HG02981 (cell line): Measurements from ENCODE around the gene BACE1-AS.
"Not testable (repeated sequence)": the region's sequence is repeated elsewhere in the genome, so short reads cannot be mapped to it uniquely, and the experiment has no call there.

Experiments
- ATAC-seq: cut with Tn5 transposase; IDR thresholded peaks from one replicate; pipeline ENCODE4 v1.9.1; 2021; ENCODE audit warnings: mild to moderate bottlenecking, moderate library complexity; ENCODE audit not compliant: unreplicated experiment

Gene BACE1-AS

GRCh38 chr11:117290809-117291396 lies at the start of gene BACE1-AS:
TSS of gene BACE1-AS (plus strand) at chr11:117291346.
- ATAC-seq = no peak

GRCh38 chr11:117248341-117248740 lies 42.8 kb upstream of the BACE1-AS start:
- no peak for ATAC-seq

GRCh38 chr11:117249571-117249970 lies 41.6 kb upstream of the BACE1-AS start:
- ATAC-seq = no peak

GRCh38 chr11:117251506-117251905 lies 39.6 kb upstream of the BACE1-AS start:
- no peak for ATAC-seq

GRCh38 chr11:117255966-117256365 lies 35.2 kb upstream of the BACE1-AS start:
- no peak for ATAC-seq

GRCh38 chr11:117256573-117256972 lies 34.6 kb upstream of the BACE1-AS start:
- no peak for ATAC-seq

- ATAC-seq = no peak
Observed at GRCh38 chr11:117258576-117258975, 32.6 kb upstream of the BACE1-AS start.

GRCh38 chr11:117259417-117259816 lies 31.7 kb upstream of the BACE1-AS start:
- ATAC-seq = no peak

- ATAC-seq = not testable (repeated sequence)
Observed at GRCh38 chr11:117264624-117265323, 26.4 kb upstream of the BACE1-AS start.

- ATAC-seq = no peak
Observed at GRCh38 chr11:117265745-117266144, 25.4 kb upstream of the BACE1-AS start.

- ATAC-seq = no peak
Observed at GRCh38 chr11:117269856-117270255, 21.3 kb upstream of the BACE1-AS start.

GRCh38 chr11:117271208-117271607 lies 19.9 kb upstream of the BACE1-AS start:
- no peak for ATAC-seq

GRCh38 chr11:117272175-117272574 lies 19.0 kb upstream of the BACE1-AS start:
- ATAC-seq = not testable (repeated sequence)

- no peak for ATAC-seq
Observed at GRCh38 chr11:117273550-117274289, 17.4 kb upstream of the BACE1-AS start.

- no peak for ATAC-seq
Observed at GRCh38 chr11:117278347-117278746, 12.8 kb upstream of the BACE1-AS start.

GRCh38 chr11:117279711-117280376 lies 11.3 kb upstream of the BACE1-AS start:
- ATAC-seq = no peak

- ATAC-seq = no peak
Observed at GRCh38 chr11:117281159-117281558, 10.0 kb upstream of the BACE1-AS start.

GRCh38 chr11:117281869-117282268 lies 9.3 kb upstream of the BACE1-AS start:
- no peak for ATAC-seq

GRCh38 chr11:117282956-117283355 lies 8.2 kb upstream of the BACE1-AS start:
- ATAC-seq = no peak

- no peak for ATAC-seq
Observed at GRCh38 chr11:117284053-117284452, 7.1 kb upstream of the BACE1-AS start.

GRCh38 chr11:117286588-117286987 lies 4.6 kb upstream of the BACE1-AS start:
- no peak for ATAC-seq
